NCI-H1417 treated with DMSO at 0.1 percent for 48 hours (cell line): ENCODE measurements around the gene CMSS1.

Experiments used
- DNase-seq: peaks from one replicate; lab custom pipeline; 2025; lab: John Stamatoyannopoulos, UW

The CMSS1 gene

GRCh38 chr3:100057716-100058575, 240.3 kb downstream of the CMSS1 start:
- DNase-seq, result no peak

- DNase-seq, result no peak
Measured at GRCh38 chr3:100059472-100059871, 241.8 kb downstream of the CMSS1 start.

GRCh38 chr3:100060685-100061484, 243.2 kb downstream of the CMSS1 start:
- DNase-seq, result no peak

DNA sequence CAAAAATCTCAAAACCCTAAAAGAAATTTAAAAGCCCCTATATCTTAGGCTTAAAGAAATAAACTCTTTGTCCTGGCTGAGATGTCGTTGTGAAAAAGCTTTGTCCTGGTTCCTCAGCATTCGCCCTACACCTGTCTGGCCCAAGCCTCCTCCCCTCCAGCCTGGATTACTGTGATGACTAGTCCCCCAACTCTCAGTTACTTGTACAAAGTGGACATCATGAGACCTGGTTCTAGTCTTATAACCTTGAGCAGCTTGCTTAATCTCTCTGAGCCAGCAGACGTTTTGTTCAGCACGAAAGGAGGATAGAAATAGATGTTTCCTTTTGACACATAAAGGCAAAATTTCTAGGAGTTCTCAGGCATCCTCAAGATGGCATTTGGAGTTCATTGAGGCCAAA, 245.0 kb downstream of the CMSS1 start:
- no peak for DNase-seq

GRCh38 chr3:100063929-100064461, 246.3 kb downstream of the CMSS1 start:
- DNase-seq, result no peak

GRCh38 chr3:100067589-100067988, 249.9 kb downstream of the CMSS1 start:
- no peak for DNase-seq

GRCh38 chr3:100068826-100069225, 251.2 kb downstream of the CMSS1 start:
- DNase-seq, result no peak

DNA sequence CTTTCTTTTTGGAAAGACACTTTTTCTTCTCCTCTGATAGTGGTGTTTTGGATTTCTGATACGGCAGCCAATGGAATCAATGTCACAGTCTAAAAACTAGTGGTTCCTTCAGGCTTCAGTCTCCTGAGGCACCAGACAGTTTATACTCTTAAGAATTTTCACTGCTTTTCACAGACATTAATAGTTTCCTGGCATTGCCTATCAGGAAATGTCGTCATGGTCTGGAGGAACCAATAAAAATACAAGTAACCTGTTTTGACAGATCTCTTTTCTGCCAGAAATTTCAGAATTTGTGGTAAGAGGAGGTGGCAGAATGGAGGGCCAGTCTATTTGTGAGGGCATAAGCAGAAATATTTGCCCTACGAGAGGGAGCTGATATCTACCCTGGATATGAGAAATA, 251.8 kb downstream of the CMSS1 start:
- no peak for DNase-seq

GRCh38 chr3:100072326-100073048, 254.8 kb downstream of the CMSS1 start:
- DNase-seq, result no peak

- DNase-seq, result no peak
Measured at GRCh38 chr3:100073049-100073713, 255.5 kb downstream of the CMSS1 start.

DNA sequence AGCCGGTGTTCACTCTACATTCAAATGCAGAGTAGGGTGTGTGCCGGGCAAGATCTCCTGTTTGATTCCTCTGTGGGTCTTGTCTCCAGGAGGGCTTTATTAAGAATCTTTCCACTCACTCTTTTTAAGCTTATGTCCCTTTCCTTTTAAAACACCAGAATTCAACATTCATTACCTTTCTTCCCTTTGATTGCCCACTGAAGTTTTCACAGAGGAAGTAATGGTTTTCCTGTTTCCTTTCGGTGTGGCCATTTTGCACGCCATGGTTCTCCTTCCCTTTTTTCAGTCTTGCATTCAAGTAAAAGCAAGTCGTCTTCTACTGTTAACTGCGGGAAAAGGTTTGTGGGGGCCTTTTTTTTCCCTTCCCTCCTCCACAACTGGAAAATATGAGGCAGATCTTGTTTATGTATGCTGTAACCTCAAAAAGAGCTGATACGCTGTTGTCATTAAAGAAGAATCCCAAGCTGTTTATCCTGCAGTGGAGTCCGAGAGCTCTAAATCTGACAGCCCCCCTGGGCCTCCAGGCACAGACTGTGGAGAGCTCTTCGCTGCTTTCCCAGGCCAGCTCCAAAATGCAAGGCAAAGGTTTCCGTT, 256.1 kb downstream of the CMSS1 start:
- DNase-seq, result no peak

- no peak for DNase-seq
Measured at GRCh38 chr3:100075196-100075595, 257.5 kb downstream of the CMSS1 start.

DNA sequence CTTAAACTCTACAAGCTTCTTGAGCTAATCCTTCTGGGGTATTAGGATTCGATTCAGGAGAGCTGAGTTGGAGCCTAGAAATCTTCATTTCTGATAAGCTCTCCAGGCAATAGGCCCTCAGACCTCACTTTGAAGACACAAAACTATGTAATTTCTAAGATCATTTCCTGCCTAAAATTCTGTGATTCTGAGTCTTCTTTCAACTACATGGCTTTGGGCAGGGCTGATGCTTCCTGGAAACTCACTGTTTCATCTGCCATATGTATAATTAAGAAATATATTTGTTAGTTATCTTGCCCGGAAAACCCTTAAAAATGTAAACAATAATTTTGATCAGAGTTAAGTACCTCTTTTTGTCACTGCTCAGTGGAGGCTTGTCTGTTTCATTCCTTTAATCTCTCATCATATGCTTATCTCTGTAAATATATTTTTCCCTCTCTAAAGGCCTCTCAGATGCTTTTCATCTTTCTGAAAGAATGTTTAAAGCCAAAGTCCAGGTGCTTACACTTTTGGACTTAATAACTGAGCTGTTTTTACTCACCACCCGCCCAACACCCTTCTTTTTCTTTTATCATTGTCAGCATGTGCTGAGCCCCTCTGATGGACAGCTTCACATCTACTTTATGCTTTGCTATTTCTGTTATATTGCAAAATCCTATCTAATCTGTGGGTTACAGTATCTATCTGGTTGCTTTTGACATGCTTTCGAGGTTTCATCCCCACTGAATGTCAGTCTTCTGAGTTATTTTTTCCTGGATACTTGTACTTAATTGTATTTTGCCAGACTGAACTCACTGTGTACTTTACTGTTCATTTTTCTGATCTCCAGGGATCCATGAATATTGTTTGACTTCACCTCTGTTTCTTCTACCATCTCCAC, 258.4 kb downstream of the CMSS1 start:
- DNase-seq, result no peak

- no peak for DNase-seq
Measured at GRCh38 chr3:100076731-100077529, 259.3 kb downstream of the CMSS1 start.

DNA sequence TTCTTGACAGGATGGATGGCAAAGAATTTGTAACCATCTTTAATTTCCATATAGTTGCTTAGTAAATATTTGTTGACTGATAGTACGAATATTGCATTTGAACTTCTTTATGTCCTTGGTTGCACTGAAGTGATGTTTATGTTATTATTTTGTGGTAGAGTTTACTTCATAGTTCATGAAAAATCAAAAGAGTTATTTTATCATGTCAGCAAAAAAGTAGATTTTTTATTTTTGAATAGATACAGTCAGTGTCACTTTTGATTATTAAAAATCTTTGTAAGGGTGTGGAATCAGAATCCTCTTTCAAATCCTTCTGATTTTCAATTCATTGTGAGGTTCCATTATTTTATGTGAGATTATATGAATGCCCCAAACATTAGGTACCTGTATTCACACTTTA, 261.7 kb downstream of the CMSS1 start:
- DNase-seq, result no peak

DNA sequence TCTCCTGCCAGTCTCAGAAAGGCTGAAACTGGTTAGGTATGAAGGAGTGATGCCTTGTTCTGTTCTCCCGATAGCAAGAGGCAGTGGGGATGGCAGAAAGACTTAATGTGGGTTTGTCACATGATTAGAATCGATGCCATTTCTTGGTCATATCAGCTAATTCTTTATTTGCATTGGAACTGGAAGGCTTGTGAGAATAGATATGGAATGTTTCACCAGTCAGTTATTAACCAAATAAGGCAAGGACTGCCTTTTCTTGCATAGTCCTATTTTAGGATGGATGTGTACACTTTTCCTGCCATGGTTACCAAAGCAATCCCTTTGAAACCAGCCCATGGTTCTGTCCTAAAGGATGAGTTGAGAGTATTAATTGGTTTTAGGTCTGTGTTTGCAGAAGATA, 262.9 kb downstream of the CMSS1 start:
- no peak for DNase-seq

- no peak for DNase-seq
Measured at GRCh38 chr3:100081311-100081710, 263.6 kb downstream of the CMSS1 start.

- no peak for DNase-seq
Measured at GRCh38 chr3:100081986-100082692, 264.5 kb downstream of the CMSS1 start.

DNA sequence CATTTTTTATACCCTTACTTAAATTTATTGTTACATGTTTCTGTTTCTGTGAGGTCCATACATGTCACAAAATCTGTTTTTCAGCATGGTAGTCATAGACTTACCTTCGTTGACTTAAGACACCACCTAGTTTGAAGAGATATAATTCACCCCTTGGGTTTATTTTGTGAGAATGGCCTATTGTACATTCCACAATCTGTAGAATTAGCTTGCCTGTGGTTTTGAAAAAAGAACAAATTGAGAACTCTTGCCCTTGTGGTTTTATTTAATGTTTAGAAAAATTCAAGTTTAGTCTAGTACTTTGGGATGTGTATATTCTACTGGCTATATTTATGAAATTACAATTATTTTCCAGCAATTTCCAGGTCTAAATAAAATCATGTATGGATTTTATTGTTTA, 265.1 kb downstream of the CMSS1 start:
- no peak for DNase-seq
